T47D (cell line): ENCODE data around the gene VKORC1L1.

Experiments
- DNase-seq, 2 experiments: peaks; one replicate each; pipeline versions ENCODE4 v3.0.0 to v3.0.0-alpha.2; 2011 to 2012; ENCODE audit warnings: low read depth in 1 of 2, low spot score in 1 of 2
- JUND ChIP-seq: IDR thresholded peaks from 2 replicates; pipeline ENCODE4 v1.6.1; 2012; ENCODE audit warnings: low read depth
- in situ Hi-C: cut with HindIII; loops from 2 replicates; pipeline ENCODE4 v1.10.0; 2016; ENCODE audit warnings: low sequenced_read_pairs, low pct_unique_long_range_greater_than_20kb

The VKORC1L1 gene

DNA sequence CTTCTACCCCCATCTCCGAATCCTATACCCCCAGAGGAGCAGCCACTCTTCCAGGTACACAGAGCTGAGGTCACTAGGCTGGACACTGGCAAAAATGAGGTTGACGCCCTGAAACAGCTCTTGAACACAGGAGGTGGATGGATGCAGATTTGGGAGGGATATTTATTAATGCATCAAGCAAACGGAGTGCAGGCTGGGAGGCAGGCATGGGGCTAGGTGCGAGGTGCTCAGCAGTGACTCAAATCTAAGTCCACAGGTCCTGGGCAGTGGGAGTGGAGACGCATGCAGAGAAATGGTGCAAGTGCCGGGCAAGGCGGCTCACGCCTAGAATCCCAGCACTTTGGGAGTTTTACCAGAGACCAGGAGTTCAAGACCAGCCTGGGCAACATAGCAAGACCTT is 98.1 kb downstream of the VKORC1L1 start:
- in situ Hi-C loops = no loop called here
- DNase-seq = no peak
- TF ChIP-seq JUND = no peak

DNA sequence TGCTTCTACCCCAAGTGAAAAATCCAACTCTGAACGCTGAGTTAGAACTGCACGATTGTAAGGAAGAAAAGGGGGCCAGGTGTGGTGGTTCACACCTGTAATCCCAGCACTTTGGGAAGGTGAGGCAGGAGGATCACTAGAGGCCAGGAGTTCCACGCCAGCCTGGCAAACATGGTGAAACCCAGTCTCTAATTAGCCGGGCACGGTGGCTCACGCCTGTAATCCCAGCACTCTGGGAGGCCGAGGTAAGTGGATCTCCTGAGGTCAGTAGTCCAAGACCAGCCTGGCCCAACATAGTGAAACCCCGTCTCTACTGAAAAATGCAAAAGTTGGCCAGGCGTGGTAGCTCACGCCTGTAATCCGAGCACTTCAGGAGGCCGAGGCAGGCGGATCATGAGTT is 100.1 kb downstream of the VKORC1L1 start:
- no peak for DNase-seq
- no peak for TF ChIP-seq JUND
- in situ Hi-C loops = no loop called here

DNA sequence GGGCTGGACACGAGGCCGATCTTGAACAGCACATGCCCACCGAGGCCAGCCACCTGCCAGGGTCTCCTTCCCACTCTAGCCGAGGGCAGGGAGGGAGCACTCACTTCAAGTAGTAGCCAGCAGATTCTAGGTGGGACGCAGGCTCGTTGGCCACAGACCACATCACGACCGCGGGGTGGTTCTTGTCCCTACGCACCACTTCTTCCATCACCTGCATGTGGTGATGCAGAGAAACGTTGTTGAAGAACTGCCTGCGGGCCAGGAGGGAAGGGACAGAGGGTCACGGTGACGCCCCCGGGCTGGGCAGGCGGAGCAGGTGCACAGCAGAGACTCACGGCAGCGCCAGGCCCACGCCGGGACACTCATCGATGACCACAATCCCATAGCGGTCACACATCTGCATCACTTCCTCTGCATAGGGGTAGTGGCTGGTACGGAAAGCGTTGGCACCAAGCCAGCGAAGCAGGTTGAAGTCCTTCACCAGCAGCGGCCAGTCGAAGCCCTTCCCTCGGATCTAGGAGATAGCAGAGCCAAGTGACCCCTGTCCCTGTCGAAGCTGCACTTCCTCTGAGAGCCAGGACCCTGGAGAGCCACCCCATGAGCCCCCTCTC is 101.4 kb downstream of the VKORC1L1 start:
- DNase-seq = no peak
- no peak for TF ChIP-seq JUND
- in situ Hi-C loops = no loop called here

DNA sequence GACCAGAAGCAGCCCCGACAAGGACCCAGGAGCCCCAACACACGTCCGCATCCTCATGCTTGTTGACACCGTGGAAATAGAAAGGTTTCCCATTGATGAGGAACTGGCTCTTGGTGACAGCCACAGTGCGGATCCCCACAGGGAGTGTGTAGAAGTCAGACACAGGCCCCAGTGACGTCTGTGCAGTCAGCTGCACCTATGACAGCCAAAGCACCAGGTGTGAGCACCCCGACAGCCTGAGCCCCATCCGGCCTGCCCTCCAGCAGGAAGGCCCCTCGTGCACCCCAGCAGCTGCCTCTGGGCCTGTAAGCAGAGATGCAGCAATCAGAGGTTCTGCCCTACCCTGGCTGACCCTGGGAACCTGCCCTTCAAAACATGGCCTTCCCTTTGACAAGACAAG is 102.0 kb downstream of the VKORC1L1 start:
- TF ChIP-seq JUND = no peak
- DNase-seq = no peak
- in situ Hi-C loops = no loop called here

DNA sequence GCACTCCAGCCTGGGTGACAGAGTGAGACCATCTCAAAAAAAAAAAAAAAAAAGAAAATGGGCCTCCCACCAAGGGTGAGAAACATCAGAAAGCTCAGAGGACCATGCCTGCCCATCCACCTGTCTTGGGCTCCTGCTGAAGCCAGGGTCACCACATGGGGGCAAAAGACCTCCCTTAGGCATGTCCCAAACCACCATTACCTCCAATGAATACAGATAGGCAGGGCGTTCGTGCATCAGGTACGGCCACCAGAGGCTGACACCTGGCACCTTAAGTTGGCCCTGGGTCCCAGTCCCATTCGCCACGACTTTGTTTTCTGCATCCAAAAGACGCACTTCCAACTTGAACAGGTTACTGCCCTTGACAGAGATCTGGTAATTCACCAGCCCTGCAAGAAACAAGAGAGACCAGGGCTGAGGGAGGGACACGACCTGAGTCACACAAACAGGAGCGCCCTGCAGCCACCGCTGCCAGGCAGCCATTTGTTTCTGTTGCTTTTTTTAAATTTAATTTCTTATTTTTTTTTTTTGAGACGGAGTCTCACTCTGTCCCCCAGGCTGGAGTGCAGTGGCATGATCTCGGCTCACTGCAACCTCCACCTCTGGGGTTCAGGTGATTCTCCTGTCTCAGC is 103.1 kb downstream of the VKORC1L1 start:
- in situ Hi-C loops = no loop called here
- no peak for DNase-seq
- TF ChIP-seq JUND = no peak

DNA sequence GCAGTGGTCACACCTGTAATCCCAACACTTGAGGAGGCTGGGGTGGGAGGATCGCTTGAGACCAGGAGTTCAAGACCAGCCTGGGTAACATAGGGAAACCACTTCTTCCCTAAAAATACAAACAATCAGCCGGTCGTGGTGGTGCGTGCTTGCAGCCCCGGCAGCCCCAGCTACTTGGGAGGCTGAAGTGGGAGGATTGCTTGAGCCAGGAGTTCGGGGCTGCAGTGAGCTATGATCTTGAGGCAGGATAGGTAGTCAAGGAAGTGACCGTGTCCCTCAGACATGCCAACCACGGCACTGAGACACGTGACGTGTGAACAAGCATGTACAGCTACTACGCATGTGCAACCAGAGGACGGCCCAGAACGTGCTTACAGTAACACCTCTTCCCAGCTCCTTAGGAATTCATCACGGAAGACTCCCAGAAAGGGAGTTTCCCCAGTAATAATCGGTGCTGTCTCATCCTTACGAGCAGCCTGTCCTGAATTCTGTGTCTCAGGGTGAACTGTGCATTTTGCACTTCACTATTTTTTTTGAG is 103.9 kb downstream of the VKORC1L1 start:
- in situ Hi-C loops = no loop called here
- no peak for TF ChIP-seq JUND
- DNase-seq = no peak

DNA sequence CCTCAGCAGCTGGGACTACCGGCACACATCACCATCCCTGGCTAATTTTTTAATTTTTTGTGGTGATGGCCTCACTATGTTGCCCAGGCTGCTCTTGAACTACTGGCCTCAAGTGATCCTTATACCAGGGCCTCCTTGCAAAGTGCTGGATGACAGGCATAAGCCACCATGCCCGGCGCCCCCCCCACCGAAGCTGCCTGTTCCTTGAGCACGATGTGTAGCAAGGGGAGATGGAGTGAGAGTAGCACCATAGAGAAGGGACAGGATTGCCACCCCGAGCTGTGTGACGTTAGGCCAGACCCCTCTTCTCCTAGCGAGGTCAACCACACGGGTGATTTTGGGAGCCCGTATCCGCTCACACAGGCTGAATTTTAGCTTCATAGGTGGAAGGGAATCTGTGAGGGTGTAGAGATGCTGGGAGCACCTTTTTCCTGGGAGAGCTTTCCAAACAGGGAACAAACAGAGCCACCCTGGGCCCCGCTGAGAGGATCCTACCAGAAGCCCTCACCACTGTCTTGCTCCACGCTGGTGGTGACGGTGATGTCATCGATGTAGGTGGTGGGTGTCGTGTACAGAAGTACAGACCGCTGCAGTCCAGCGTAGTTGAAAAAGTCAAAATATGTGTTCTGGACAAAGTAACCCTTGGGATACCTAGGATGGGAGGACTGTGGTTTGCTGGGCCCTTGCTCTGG is 106.2 kb downstream of the VKORC1L1 start:
- in situ Hi-C loops = no loop called here
- TF ChIP-seq JUND = no peak
- DNase-seq = no peak

DNA sequence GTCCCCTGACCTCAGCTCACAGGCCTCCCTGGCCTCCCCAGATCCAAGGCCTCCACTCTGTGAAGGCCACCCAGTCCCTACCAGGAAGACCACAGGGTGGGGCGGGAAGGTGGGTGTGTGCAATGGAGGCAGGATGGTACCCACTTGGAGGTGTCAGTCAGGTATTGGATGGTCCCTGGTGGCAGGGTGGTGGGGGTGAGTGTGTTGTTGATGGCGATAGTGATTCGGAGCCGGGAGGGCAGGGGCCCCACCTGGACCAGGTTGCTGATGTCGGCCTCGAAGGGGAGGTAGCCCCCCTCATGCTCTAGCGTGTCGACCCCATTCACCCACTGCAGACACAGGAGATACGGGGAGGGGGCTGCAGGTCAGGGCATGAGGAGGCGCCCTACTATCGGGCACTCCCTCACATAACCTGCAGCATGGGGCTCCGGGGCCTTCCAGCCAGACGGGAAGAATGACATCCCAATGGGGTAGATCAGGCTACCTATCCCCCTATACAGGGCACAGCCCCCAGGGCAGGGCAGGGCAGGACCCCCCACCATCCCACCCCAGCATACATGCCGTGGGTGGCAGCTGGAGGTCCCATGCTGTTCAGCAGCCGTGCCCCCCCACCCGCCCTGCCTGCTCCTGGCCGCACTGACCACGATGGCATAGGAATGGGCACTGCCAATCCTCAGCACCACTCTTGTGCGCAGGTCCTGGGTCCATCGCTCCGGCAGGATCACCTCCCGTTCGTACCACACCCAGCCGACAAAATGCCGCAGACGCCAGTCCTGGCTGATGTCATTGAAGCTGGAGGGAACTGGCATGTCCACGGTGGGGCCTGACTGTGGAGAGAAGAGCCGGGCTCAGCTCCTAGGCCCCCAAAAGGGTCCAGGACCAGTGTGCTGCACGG is 107.0 kb downstream of the VKORC1L1 start:
- no peak for TF ChIP-seq JUND
- in situ Hi-C loops = no loop called here
- DNase-seq = no peak

DNA sequence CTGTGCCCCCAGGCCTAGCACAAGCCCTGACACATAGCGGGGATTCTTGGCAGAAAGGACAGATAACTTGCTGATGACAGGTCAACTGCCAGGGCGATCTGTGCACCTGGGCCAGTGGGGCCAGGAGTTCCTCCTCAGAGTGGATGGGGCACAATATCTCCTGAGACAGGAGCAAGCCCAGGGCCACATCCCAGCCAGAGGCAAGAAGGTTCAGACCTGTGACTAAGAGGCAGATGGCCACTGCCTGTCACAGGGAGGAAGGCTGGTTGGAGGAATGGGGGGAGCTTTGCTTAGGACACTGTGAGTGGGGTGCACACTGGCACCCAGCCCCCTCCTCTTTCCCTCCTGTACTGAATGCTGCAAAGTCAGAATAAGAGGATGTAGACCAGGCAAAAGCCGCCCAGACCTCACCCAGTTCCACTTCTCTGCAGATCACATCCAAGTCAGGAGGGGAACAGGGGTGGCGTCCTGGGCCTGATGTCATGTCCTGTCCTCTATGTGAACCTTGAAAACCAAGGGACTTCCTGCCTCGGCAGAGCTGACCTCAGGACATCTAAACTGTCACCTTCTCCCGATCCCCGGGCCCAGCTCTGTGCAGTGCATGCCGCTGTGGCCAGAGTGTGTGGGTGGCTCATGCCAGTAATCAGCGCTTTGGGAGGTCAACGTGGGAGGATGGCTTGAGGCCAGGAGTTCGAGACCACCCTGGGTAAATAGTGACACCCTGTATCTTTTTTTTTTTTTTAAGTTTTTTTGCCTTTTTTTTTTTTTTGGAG is 107.8 kb downstream of the VKORC1L1 start:
- DNase-seq = peak in 1 of 2 experiments; percentile 23
- no peak for TF ChIP-seq JUND
- in situ Hi-C loops = no loop called here

DNA sequence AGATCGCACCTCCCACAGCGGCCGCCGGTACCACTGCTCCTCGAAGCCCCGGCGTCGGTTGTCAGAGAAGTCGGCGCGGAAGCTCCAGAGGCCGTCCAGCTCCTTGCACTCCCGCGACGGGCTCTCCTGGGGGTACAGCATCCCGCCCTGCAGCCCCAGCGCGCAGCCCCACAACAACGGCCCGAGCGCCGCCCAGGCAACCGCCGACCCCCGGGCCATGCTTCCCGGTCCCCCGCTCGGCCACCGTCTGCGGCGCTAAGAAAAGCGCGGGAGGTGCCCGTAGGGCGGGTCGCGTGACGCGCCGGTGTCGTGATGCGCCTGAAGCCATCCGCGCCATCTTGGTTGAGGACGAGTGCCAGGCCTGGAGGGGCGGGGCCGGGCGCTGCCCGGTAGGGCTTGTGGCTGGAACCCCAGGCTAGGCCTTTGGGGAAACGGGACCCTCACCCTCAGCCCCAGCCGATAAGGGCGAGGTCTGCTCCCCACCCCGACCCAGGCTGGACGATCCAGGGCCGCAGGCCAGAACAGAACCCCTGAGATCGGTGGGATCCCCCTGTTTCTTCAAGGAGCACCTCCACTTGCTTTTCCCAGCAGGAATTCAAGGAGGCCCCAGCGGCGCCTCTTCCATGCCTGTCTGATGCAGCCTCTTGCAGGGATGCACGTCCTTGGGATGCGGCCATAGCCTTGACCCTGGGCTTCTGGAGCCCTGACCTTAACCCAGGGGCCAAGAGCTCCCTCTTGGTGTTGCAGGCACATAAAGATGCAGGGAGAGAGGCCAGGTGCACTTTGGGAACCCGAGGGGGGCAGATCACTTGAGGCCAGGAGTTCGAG is 109.3 kb downstream of the VKORC1L1 start, which contains the start of gene GUSB:
Gene GUSB (minus strand): TSS at position 249 of the 828 bp plus-strand sequence. CDS start 30 bp downstream, at position 219.
- TF ChIP-seq JUND = no peak
- peak; percentile 91 to 94 for DNase-seq
- in situ Hi-C loops = no loop called here
